Measurements from ENCODE around the gene DOP1A. TPM values are rescaled to one million over a fixed set of nuclear protein-coding genes. Genes with fewer than 3 reads are reported as not detected.

Gene DOP1A
- total RNA-seq, 1 experiment from 2014 or later: 17.0 TPM

- Histone ChIP-seq H3K56ac (ENCODE audit: insufficient read length, low read depth, low read length) (no peak overlapping the region), H3K79me1 (ENCODE audit: insufficient read depth, low read depth, low read length, poor library complexity, severe bottlenecking) (no peaks in the 10 kb centered on the region), H3K4me1 (ENCODE audit: insufficient read depth, low read length) (no peaks in the 10 kb centered on the region), H4K8ac (replicated peaks; ENCODE audit: insufficient read length, low read depth, low read length) (no peak overlapping the region), H3K4ac (ENCODE audit: low read depth, low read length) (no peak overlapping the region), H2AK5ac (ENCODE audit: insufficient read length, low read length) (no peak overlapping the region), H3K9ac (ENCODE audit: extremely low read depth, insufficient read length, low read length) (no peak overlapping the region), H2BK15ac (ENCODE audit: low read depth, low read length) (no peak overlapping the region), H3K9me3 (ENCODE audit: control insufficient read depth, low read depth, low read length) (no peaks in the 10 kb centered on the region), H3K79me2 (ENCODE audit: insufficient read depth, low read length) (no peaks in the 10 kb centered on the region), H3K27me3 (ENCODE audit: insufficient read depth, low read length) (no peaks in the 10 kb centered on the region), H3K23me2 (ENCODE audit: insufficient read length, low read depth, low read length, poor library complexity, severe bottlenecking) (no peaks in the 10 kb centered on the region), H3K27ac (ENCODE audit: insufficient read length, low read depth, low read length) (no peak overlapping the region), H4K5ac (ENCODE audit: insufficient read length, low read depth, low read length) (no peak overlapping the region), H3K14ac (ENCODE audit: insufficient read depth, low read length) (no peak overlapping the region), H3K4me2 (ENCODE audit: insufficient read depth, insufficient read length, low read length) (no peak overlapping the region), H3K23ac (ENCODE audit: insufficient read length, low read depth, low read length) (no peak overlapping the region), H3K18ac (ENCODE audit: insufficient read length, low read depth, low read length) (no peak overlapping the region), H2BK5ac (ENCODE audit: insufficient read length, low read length) (no peak overlapping the region), H2BK120ac (ENCODE audit: low read depth, low read length, poor library complexity, severe bottlenecking) (no peak overlapping the region), H4K91ac (ENCODE audit: insufficient read length, low read depth, low read length) (no peak overlapping the region), H2BK12ac (ENCODE audit: insufficient read length, low read depth, low read length) (no peak overlapping the region), H2BK20ac (ENCODE audit: low read depth, low read length, poor library complexity, severe bottlenecking) (no peak overlapping the region), H3T11ph (ENCODE audit: low read length) (no peak overlapping the region), H4K20me1 (ENCODE audit: control insufficient read depth, insufficient read depth, insufficient read length) (no peaks in the 10 kb centered on the region), H2AFZ (ENCODE audit: low read length) (no peak overlapping the region)
- DNase-seq: no peak
- Mint-ChIP-seq H3K36me3 (ENCODE audit: insufficient read depth in 1 of 3, low read depth in 3 of 3) (peaks cover 3 to 12% (median 5%) of the 10 kb centered on the region in 3 experiments; a peak in 6 of 7 replicates), H3K9me3 (no peaks in the 10 kb centered on the region), H3K4me1 (peaks cover 4 to 5% of the 10 kb centered on the region in 2 experiments; a peak in 2 of 4 replicates), H3K4me3 (no peak overlapping the region), H3K27ac (no peak overlapping the region), H3K27me3 (ENCODE audit: low read depth) (no peaks in the 10 kb centered on the region)
- no peak for TF ChIP-seq CTCF (conservative IDR thresholded peaks at IDR 0.05)
- no CpG with 5 or more reads among the region's 1 CpG for WGBS (ENCODE audit: extremely low coverage, insufficient read length, low lambda C conversion rate)
Measured at GRCh38 chr6:83114164-83114563, 46.7 kb downstream of the DOP1A start.

All from H9 (cell line).